GM21515 (cell line): ENCODE results near the gene FPR3.
"Not testable (repeated sequence)": the region's sequence is repeated elsewhere in the genome, so short reads cannot be mapped to it uniquely, and the experiment has no call there.

ENCODE experiments used
- ATAC-seq: cut with Tn5 transposase; IDR thresholded peaks from one replicate; pipeline ENCODE4 v1.9.1; 2021; ENCODE audit not compliant: unreplicated experiment

The FPR3 gene

GRCh38 chr19:51783372-51783771 lies 11.6 kb upstream of the FPR3 start:
- no peak for ATAC-seq

DNA sequence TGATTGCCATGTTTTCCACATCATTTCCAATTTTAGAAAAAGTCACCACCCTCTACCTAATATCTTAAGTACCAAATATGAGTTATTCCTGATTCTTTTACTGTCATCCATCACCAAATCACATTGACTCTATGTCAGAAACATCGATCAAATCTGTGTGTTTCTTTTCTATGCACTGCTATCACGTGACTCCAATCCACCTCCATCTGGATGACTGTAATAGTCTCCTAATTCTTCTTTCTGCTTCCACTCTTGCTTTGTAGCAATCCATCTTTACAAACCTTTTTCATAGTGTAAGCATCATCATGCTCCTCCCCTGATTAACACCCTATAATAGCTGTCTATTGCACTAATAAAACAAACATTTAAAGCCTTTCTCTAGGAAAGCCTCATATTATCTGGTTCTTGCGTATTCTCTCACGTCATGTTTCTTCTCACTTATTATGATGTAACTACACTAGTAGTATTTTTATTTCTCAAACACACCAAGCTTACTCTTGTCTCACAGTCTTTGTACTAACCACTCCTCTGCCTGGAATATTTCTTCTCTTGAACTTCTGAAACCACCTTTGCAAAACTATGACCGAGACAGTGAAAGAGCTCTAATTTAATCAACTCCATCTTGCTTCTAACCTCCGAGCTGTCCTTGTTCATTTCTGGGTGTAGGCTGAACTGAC lies 10.7 kb upstream of the FPR3 start:
- ATAC-seq = no peak

GRCh38 chr19:51784922-51785690 lies 9.9 kb upstream of the FPR3 start:
- no peak for ATAC-seq

- no peak for ATAC-seq
These were observed 8.1 kb upstream of the FPR3 start for GRCh38 chr19:51786646-51787494.

GRCh38 chr19:51788029-51788428 lies 6.9 kb upstream of the FPR3 start:
- ATAC-seq = no peak

- no peak for ATAC-seq
These were observed 5.7 kb upstream of the FPR3 start for GRCh38 chr19:51789061-51789795.

DNA sequence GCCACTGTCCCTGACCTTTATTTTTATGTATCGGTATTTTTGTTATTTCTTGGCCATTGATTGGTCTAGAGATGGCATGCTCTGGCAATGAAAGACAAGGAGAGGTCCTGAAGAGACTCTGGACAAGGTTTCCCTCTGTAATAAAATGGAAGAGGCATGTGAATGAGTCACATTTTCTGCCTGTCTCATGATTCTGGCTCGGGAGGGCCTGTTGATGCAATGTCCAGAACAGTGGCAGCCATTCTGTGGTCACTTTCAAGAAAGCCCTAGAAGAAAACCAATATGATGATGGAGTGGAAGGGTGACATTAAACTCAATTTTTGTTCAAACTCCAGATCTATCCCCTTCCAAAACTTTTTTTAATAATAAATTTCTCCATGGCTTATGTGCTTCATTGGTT lies 2.0 kb upstream of the FPR3 start:
- no peak for ATAC-seq

- ATAC-seq = no peak
These were observed 963 bp upstream of the FPR3 start for GRCh38 chr19:51793994-51794393.

GRCh38 chr19:51796195-51796679 lies 1.3 kb downstream of the FPR3 start:
- no peak for ATAC-seq

DNA sequence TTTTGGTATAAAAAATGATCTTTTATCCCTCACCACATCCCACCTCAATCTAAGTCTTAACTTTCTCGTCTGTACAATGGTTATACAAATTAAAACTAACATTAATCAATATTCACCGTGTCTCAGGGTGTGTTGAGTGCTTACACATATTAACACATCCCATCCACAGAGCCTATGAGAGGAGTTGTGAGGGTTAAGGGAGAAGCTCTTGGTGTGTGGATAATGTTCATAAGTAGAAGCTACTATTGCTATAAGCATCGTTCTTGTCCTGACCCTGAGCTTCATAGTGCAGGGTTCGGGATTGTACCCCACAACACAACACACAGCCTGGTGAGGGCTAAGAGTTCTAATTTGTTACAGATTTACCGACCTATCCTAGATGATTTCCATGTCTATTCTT lies 2.5 kb downstream of the FPR3 start:
- ATAC-seq = no peak

- ATAC-seq = no peak
These were observed 3.1 kb downstream of the FPR3 start for GRCh38 chr19:51798062-51798461.

DNA sequence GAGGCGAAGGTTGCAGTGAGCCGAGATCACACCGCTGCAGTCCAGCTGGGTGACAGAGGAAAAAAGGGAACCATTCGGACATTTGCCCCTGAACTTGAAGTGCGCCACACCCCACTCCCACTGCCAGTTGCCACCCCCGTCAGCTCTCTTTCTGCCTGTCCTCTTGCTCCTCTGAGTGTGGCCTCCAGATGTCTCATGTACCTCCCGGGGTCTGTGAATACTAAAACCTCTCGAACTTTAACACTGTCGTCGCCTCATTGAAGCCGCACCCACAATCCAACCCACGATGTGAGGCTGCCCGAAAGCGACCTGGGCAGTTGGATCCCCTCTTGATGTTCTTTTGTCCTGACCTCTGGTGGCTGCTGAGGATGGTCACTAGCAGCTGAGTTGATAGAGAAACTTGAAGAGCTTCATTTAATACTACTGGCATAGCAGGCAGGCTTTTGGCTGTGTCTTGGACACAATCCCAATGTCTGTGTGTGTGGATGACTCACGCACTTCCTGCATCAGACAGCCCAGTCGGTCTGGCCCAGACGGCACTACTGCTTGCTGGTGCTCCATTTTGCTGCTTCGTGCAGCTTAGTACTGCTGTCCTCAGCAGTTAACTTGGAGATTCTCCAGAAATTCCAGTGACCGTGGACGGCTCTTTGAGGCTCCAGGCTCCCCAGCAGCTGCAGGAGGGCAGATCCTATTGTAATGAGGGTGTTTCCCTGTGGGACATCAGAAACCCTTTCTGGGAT lies 4.2 kb downstream of the FPR3 start:
- ATAC-seq = no peak

DNA sequence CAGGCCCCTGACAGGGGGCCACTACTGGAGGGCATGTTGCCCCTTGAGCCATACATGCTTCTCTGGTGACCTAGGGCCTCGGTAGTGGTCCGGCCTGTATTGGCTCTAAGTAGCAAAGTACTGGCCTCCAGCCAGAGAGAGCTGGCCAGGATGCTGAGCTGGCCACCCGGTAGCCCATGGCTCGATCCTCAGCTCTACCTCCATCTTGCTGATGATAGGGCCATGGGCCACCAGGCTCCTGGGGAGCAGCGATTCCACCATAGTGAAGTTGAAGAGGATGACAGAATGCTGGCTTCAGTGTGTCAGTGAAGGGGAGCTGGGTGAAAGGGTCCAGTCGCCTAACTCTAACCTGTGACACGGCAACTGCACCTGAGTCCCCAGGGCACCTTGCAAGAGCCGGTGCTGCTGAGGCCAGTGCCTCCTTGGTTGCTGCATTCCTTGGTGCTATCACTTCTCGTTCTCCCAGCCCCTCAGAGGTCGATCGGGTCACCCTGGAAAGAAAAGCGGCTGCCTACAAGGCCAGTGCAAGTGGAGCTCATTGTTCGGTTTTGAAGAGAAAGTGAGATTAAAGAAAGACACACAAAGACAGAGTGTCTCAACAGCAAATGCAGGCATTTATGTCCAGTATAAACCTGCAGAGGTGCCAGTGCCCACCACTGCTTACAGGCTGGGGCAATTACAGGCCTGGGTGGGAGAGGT lies 5.0 kb downstream of the FPR3 start:
- ATAC-seq = no peak

DNA sequence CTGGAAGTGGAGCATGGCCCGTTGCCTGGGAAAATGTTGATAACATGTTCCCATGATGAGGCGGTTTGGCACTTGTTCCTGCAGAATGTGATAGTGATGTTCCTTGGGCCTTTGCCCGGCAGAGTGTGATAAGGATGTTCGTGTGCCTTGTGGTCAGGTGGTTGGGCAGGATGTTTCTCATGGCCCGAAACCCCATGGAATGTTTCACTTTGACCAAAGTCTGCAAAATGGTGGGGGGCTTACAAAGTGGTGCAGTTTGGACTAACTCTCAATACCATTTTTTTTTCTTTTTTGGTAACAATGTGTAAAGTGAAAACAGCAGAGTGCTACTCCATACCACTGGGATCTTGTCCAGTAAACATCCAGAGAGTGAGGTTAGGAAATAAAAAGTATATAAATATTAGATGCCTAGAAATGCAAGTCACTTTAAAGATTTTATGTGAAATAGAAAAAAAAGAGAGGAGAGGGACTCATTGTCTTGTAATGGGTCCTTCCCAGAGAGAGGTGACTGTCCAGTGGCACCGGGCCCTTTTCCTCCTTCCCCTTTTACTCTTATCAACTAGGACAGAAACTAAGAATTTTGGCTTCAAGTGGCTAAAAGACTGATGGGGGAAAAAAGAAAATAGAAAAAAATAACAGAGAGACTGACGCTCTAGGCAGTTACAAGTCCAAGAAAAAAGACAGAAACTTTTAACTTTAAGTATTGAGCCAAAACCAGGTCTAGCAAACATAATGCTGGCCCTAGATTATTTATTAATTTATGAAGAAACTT lies 5.7 kb downstream of the FPR3 start:
- no peak for ATAC-seq

DNA sequence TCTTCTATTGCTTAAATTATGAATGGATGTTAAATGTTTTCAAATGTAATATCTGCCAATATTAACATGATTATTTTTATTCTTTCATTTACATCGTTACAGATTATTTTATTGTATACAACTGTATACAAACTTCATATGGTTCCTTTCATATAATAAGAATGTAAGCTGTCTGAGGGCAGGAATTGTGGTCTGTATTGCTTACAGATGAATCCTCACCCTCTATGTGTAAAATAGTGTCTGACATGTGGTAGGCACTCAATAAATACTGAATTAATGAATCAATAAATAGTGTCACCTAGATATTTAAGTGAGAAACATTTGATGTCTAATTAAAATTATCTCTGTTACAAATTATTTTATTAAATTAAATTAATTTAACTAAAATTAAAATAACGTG lies 7.8 kb downstream of the FPR3 start:
- ATAC-seq = no peak

- no peak for ATAC-seq
These were observed 8.6 kb downstream of the FPR3 start for GRCh38 chr19:51803519-51803918.

GRCh38 chr19:51803967-51804366 lies 9.0 kb downstream of the FPR3 start:
- ATAC-seq = no peak

DNA sequence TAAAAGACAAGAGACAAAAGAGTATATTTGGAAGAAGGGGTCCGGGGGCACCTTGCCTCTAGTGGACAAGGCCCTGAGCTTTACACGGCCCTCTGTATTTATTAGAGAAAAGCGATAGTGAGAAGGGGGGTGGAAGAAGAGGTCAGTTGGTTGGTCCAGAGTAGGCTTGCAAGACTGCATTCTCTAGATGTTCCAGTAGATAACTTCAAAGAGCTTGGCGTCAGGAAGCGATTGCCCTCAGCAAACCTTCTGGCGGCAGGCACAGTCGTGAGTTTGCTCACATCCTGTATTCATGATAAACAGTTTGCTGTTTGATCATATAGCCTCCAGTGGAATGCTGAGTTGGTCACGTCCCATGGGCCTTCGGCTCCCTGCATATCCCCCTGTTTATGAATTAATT lies 9.8 kb downstream of the FPR3 start:
- not testable (repeated sequence) for ATAC-seq

DNA sequence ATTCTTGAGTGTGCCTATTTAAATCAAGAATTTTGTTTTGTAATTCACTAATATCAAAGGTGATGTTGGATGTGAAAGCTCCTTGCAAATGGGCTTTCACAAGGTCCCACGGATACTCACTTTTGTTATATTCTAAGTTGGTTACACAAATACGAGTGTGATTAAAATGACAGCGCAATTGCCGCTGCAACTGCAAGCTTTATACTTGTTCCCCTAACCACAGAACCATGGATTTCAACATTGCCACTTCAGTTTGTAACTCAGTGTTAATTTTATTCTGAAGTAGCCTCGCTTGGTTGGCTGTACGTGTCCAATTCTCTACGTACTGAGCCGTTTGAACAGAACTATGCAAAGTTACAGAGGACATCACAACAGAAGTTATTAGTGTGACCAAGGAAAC lies 10.4 kb downstream of the FPR3 start:
- not testable (repeated sequence) for ATAC-seq
